GM12801 (cell line): ENCODE results near the gene C2orf69.

Experiments used
- CTCF ChIP-seq: IDR thresholded peaks from one replicate; pipeline ENCODE4 v1.5.1; 2011; ENCODE audit warnings: control low read depth; ENCODE audit not compliant: insufficient read length; ENCODE audit errors: extremely low read depth

The C2orf69 gene

GRCh38 chr2:199933466-199933865, 22.4 kb downstream of the C2orf69 start:
- TF ChIP-seq CTCF = no peak

GRCh38 chr2:199936554-199936953, 25.5 kb downstream of the C2orf69 start:
- no peak for TF ChIP-seq CTCF

- TF ChIP-seq CTCF = no peak
Observed at GRCh38 chr2:199940373-199940772, 29.3 kb downstream of the C2orf69 start.

- TF ChIP-seq CTCF = no peak
Observed at GRCh38 chr2:199943373-199943772, 32.3 kb downstream of the C2orf69 start.

- no peak for TF ChIP-seq CTCF
Observed at GRCh38 chr2:199946196-199946595, 35.1 kb downstream of the C2orf69 start.

- no peak for TF ChIP-seq CTCF
Observed at GRCh38 chr2:199946836-199947235, 35.7 kb downstream of the C2orf69 start.

GRCh38 chr2:199950396-199950795, 39.3 kb downstream of the C2orf69 start:
- no peak for TF ChIP-seq CTCF

GRCh38 chr2:199951023-199951422, 39.9 kb downstream of the C2orf69 start:
- TF ChIP-seq CTCF = no peak
